Esophagus squamous epithelium (tissue), 5 donors: Measurements from ENCODE around the gene THOC6. TPM values are rescaled to one million over a fixed set of nuclear protein-coding genes. Genes with fewer than 3 reads are reported as not detected.

ENCODE experiments used
- DNase-seq: peaks from one replicate; lab custom pipeline; 2025; lab: John Stamatoyannopoulos, UW
- H3K27ac ChIP-seq, 4 donors: fragments of 200-600 bp; sonication (generic); one replicate each; pipeline ENCODE4 v1.5.1; 2016 to 2019; ENCODE audit warnings: mild to moderate bottlenecking in 1 of 4
- H3K27me3 ChIP-seq, 4 donors: fragments of 200-600 bp; sonication (generic); 1 replicate in 3 of 4; 2 replicates in 1 of 4; pipeline versions ENCODE4 v1.5.1 to v1.6.0; 2017 to 2021; ENCODE audit warnings: antibody characterized with exemption in 1 of 4
- H3K36me3 ChIP-seq, 3 donors: fragments of 200-600 bp; sonication (generic); one replicate each; pipeline ENCODE4 v1.5.1; 2016 to 2019
- H3K4me1 ChIP-seq, 3 donors: fragments of 200-600 bp; sonication (generic); one replicate each; pipeline ENCODE4 v1.5.1; 2017 to 2019
- H3K4me3 ChIP-seq, 4 donors: fragments of 200-600 bp; sonication (generic); 1 replicate in 3 of 4; 2 replicates in 1 of 4; pipeline ENCODE4 v1.5.1; 2016 to 2019; ENCODE audit warnings: mild to moderate bottlenecking in 2 of 4, moderate library complexity in 1 of 4
- H3K9me3 ChIP-seq, 3 donors: fragments of 200-600 bp; sonication (generic); one replicate each; pipeline ENCODE4 v1.5.1; 2016 to 2019
- POLR2A ChIP-seq, 4 donors: fragments of 450-650 bp; IDR thresholded peaks; one replicate each; pipeline ENCODE4 v1.6.1; 2017; ENCODE audit warnings: antibody characterized with exemption in 4 of 4, mild to moderate bottlenecking in 4 of 4, moderate library complexity in 3 of 4
- WGBS, 2 donors: methylation state at CpG; one replicate each; pipeline ENCODE4 v1.1.5; 2018; 5-methylcytosine and 5-hydroxymethylcytosine counted together
- intact Hi-C: fragments of 100-400 bp; cut with DNase I; formaldehyde crosslinking; loops from one replicate; pipeline ENCODE4 v1.15.0; 2022
- total RNA-seq, 4 donors: library from RNA; depleted of rRNA; stranded (reverse); fragments of >200 nt; gene quantifications; one replicate each; pipeline ENCODE4 v1.1.0, GENCODE V29; 2016
- TF ChIP-seq, protein P1 (sequence below), 6 experiments: fragments of 450-650 bp in 4 of 6; fragments of 200-600 bp in 2 of 6; sonication (generic) in 2 of 6; IDR thresholded peaks; one replicate each; pipeline ENCODE4 v1.5.1; 2016 to 2019; ENCODE audit warnings: antibody characterized with exemption in 6 of 6, mild to moderate bottlenecking in 4 of 6, moderate library complexity in 4 of 6
- donor health status: DM: yes; HTN: yes; CAD: no.

Gene THOC6
- total RNA-seq, 4 donors from 2014 or later: 17.4 to 27.9 (median 25.8) TPM

DNA sequence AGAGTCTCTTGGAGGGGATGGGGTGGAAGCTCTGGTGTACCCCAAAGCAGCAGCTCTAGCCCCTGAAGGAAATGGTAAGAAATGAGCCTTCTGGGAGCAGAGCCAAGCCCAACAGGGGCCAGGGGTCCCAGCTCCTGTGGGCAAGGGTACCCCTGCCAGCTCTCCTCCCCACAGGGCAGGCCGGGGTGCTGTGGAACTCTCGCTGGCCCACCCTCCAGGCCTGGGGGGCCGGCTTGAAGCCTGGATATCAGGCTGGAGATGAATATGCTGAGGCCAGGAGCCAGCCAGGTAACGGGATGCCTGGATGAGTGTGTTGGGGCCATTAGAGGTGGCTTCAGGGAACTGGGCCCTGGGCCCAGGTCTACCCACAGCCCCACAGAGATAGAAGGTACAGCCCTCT is 23.3 kb upstream of the THOC6 start:
- 80% methylated on average over 2 of the region's 4 CpGs; no CpG with 5 or more reads in 1 of the 2 donors for WGBS, 2 donors

DNA sequence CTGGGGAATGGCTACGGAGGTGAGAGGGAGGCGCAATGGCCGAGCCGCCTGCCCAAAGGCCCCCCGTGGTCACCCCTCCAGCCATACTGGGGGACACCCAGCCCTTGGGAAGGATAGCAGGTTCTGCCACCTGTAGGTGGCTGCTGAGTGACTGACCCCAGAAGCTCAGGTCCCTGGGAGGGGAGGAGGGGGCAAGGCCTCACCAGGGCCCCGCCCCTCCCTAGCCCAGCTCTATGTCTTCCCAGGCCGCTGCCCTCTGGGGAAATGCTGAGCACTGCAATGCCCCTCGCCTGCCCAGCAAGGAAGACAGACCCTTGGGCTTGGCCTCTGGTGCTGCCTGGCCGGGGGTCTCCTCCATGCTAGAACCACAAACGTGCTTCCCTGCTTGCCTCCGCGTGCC is 22.5 kb upstream of the THOC6 start:
- no peak overlapping the region for H3K27ac ChIP-seq
- TF ChIP-seq, protein P1, sequence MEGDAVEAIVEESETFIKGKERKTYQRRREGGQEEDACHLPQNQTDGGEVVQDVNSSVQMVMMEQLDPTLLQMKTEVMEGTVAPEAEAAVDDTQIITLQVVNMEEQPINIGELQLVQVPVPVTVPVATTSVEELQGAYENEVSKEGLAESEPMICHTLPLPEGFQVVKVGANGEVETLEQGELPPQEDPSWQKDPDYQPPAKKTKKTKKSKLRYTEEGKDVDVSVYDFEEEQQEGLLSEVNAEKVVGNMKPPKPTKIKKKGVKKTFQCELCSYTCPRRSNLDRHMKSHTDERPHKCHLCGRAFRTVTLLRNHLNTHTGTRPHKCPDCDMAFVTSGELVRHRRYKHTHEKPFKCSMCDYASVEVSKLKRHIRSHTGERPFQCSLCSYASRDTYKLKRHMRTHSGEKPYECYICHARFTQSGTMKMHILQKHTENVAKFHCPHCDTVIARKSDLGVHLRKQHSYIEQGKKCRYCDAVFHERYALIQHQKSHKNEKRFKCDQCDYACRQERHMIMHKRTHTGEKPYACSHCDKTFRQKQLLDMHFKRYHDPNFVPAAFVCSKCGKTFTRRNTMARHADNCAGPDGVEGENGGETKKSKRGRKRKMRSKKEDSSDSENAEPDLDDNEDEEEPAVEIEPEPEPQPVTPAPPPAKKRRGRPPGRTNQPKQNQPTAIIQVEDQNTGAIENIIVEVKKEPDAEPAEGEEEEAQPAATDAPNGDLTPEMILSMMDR (IDR thresholded peaks at IDR 0.05): no peak
- TF ChIP-seq POLR2A (IDR thresholded peaks at IDR 0.05): no peak
- DNase-seq: no peak
- peaks cover 0 to 14% (median 4%) of the 10 kb centered on the region in 3 donors for H3K4me1 ChIP-seq
- WGBS, 2 donors: 60% methylated on average over 2 of the region's 12 CpGs; no CpG with 5 or more reads in 1 of the 2 donors
- H3K9me3 ChIP-seq: no peaks in the 10 kb centered on the region
- no peaks in the 10 kb centered on the region for H3K36me3 ChIP-seq
- H3K27me3 ChIP-seq: peaks cover 0 to 63% (median 4%) of the 10 kb centered on the region in 4 donors
- intact Hi-C loops: no loop called here
- H3K4me3 ChIP-seq: no peak overlapping the region

More for the DNA sequence above, 23.3 kb upstream of the THOC6 start:
- H3K27me3 ChIP-seq: peaks cover 0 to 59% (median under 1%) of the 10 kb centered on the region in 4 donors
- H3K4me1 ChIP-seq: peaks cover 0 to 17% (median 4%) of the 10 kb centered on the region in 3 donors
- no peak for DNase-seq
- intact Hi-C loops: no loop called here
- no peak overlapping the region for H3K27ac ChIP-seq
- no peaks in the 10 kb centered on the region for H3K36me3 ChIP-seq
- TF ChIP-seq POLR2A (IDR thresholded peaks at IDR 0.05): no peak
- TF ChIP-seq, protein P1 (IDR thresholded peaks at IDR 0.05): no peak
- no peaks in the 10 kb centered on the region for H3K9me3 ChIP-seq
- no peak overlapping the region for H3K4me3 ChIP-seq

DNA sequence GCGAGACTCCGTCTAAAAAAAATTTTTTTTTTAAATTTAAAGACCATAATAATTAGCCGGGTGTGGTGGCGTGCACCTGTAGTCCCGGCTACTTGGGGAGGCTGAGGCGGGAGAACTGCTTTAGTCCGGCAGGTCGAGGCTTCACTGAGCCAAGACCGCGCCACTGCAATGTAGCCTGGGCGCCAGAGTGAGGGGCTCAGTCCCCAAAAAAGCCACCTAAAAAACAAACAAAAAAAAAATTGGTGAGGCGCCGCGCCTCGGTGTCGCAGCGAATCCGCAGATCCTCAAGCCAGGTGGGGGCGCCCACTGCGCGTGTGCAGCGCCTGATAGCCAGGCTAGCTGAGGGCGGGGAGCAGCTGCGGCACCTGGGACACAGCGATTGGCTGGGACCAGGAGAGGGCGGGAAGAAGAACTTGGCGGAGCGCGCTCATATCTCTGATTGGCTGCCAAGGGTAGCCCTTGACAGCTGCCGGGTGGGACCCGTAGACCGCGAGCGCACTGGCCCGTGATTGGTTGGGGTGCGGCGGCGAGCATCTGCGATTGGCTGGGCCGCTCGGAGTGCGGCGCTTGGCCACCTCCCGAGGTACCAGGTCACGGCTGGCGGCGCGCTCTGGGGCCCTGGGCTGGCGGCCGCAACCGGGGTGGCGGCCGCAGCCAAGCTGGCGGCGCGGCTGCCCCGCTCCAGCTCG is 20.1 kb upstream of the THOC6 start:
- intact Hi-C loops: no loop called here
- DNase-seq: peak; percentile 91
- TF ChIP-seq, protein P1 (IDR thresholded peaks at IDR 0.05): peak; percentile 36 to 73 (median 51)
- TF ChIP-seq POLR2A (IDR thresholded peaks at IDR 0.05): peak in 1 of 4 donors; percentile 12
- peaks cover 0 to 25% (median 4%) of the 10 kb centered on the region in 3 donors for H3K4me1 ChIP-seq
- no peaks in the 10 kb centered on the region for H3K9me3 ChIP-seq
- 25 to 29% methylated on average over 14 to 20 of the region's 58 CpGs for WGBS, 2 donors
- H3K4me3 ChIP-seq: peak overlapping the region in 3 of 4 donors; percentile 20 to 57 (median 39)
- H3K27me3 ChIP-seq: peaks cover 0 to 64% (median 4%) of the 10 kb centered on the region in 4 donors
- H3K36me3 ChIP-seq: no peaks in the 10 kb centered on the region
- peak overlapping the region in 2 of 4 donors; percentile 17 to 65 for H3K27ac ChIP-seq

DNA sequence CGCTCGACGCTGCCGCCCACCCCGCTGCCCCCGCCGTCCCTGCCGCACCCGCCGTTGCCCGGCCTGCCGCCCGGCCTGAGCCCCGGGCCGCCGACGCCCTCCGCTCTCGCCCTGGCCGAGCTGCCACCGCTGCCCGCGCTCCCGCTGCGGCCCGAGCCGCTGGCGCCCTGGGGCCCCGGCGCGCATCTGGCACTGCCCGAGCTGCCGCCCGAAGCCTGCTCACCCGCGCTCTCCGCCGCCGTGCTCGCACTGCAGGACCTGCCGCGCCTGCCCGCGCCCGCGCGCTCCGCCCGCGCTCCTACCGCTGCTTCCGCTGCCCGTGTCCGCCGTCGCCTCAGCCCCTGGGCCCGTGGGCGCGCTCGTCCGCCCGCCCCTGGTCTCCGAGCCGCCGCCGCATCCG is 19.5 kb upstream of the THOC6 start:
- no peaks in the 10 kb centered on the region for H3K36me3 ChIP-seq
- H3K27ac ChIP-seq: peak overlapping the region in 2 of 4 donors; percentile 17 to 65
- H3K4me3 ChIP-seq: peak overlapping the region in 3 of 4 donors; percentile 20 to 57 (median 39)
- H3K27me3 ChIP-seq: peaks cover 0 to 65% (median 4%) of the 10 kb centered on the region in 4 donors
- intact Hi-C loops: no loop called here
- TF ChIP-seq POLR2A (IDR thresholded peaks at IDR 0.05): no peak
- TF ChIP-seq, protein P1 (IDR thresholded peaks at IDR 0.05): no peak
- H3K4me1 ChIP-seq: peaks cover 0 to 28% (median 5%) of the 10 kb centered on the region in 3 donors
- WGBS, 2 donors: no CpG with 5 or more reads among the region's 67 CpGs
- H3K9me3 ChIP-seq: no peaks in the 10 kb centered on the region
- no peak for DNase-seq

DNA sequence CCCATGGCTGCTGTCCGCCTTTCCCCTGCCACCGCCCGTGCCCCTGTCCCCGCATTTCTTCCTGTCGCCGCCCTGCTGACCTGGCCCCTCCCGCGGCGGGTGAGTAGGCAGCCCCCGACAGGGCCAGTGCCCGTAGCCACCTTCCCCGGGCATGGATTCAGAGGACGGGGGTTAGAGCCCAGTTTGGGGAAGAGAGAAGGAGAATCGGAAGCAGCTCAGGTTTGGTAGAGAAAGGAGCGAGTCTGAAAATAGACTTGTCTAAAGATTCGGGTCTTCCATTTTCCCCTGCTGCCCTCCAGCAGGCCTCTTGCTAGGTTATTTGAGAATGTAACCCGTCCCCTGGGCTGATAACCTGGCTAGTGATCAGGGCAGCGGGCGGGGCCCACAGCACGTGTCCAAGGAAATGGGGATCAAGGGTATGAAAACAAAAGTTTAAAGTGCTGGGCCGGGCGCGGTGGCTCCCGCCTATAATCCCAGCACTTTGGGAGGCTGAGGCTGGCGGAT is 19.0 kb upstream of the THOC6 start:
- H3K27me3 ChIP-seq: peaks cover 0 to 67% (median 4%) of the 10 kb centered on the region in 4 donors

More for the DNA sequence above, 19.0 kb upstream of the THOC6 start:
- 9 to 16% methylated on average over 4 to 11 of the region's 25 CpGs for WGBS, 2 donors
- Histone ChIP-seq H3K9me3 (no peaks in the 10 kb centered on the region), H3K27ac (peak overlapping the region in 1 of 4 donors; percentile 11), H3K4me1 (peaks cover 0 to 33% (median 10%) of the 10 kb centered on the region in 3 donors), H3K36me3 (no peaks in the 10 kb centered on the region), H3K4me3 (peak overlapping the region in 3 of 4 donors; percentile 28 to 54 (median 39))
- intact Hi-C loops: no loop called here
- TF ChIP-seq, protein P1 (IDR thresholded peaks at IDR 0.05): no peak
- no peak for TF ChIP-seq POLR2A (IDR thresholded peaks at IDR 0.05)
- no peak for DNase-seq
